OCI-LY7 (cell line): Measurements from ENCODE around the gene FGF3. TPM values are rescaled to one million over a fixed set of nuclear protein-coding genes. Genes with fewer than 3 reads are reported as not detected.

ENCODE experiments used
- BruUV-seq: library from RNA; stranded (reverse); fragments of 400-500 nt; replicated peaks from 2 replicates; lab custom pipeline; 2021; lab: Mats Ljungman, UMichigan
- CTCF ChIA-PET: fragments of 300-600 bp; sonication (Branson Sonifier 250); formaldehyde crosslinking; loops from one replicate; lab custom pipeline; 2022; ENCODE audit warnings: antibody characterized with exemption; ENCODE audit not compliant: unreplicated experiment; lab: Charles Lee
- POLR2A ChIA-PET: fragments of 300-600 bp; sonication (Branson Sonifier 250); formaldehyde crosslinking; loops from one replicate; lab custom pipeline; 2022; ENCODE audit warnings: antibody characterized with exemption; lab: Charles Lee
- DNase-seq: peaks from one replicate; pipeline ENCODE4 v3.0.0-alpha.2; 2015; ENCODE audit warnings: low spot score
- H2AFZ ChIP-seq: fragments of 200-600 bp; sonication (generic), shearing (Covaris generic); 2 replicates; pipeline ENCODE4 v1.6.1; 2014; ENCODE audit warnings: mild to moderate bottlenecking, antibody characterized with exemption, low read length, moderate library complexity
- H3K27ac ChIP-seq: fragments of 200-600 bp; sonication (generic); 2 replicates; pipeline ENCODE4 v1.5.1; 2014; ENCODE audit warnings: mixed run types, low read depth, mild to moderate bottlenecking, moderate library complexity, low read length, inconsistent platforms; ENCODE audit not compliant: poor library complexity, severe bottlenecking
- H3K36me3 ChIP-seq: fragments of 200-600 bp; sonication (generic); 2 replicates; pipeline ENCODE4 v1.6.1; 2014; ENCODE audit warnings: mild to moderate bottlenecking, antibody characterized with exemption, low read length, moderate library complexity, mixed read lengths; ENCODE audit not compliant: insufficient read depth
- H3K4me1 ChIP-seq: fragments of 200-600 bp; sonication (generic); 2 replicates; pipeline ENCODE4 v1.5.1; 2014; ENCODE audit warnings: mild to moderate bottlenecking, low read length; ENCODE audit not compliant: insufficient read depth, poor library complexity, severe bottlenecking
- H3K4me2 ChIP-seq: fragments of 200-600 bp; sonication (generic); 2 replicates; pipeline ENCODE4 v1.6.1; 2014; ENCODE audit warnings: mild to moderate bottlenecking, low read length
- H3K4me3 ChIP-seq: fragments of 200-600 bp; sonication (generic); 2 replicates; pipeline ENCODE4 v1.5.1; 2014; ENCODE audit warnings: mild to moderate bottlenecking, low read depth, low read length; ENCODE audit not compliant: poor library complexity, severe bottlenecking
- H3K79me2 ChIP-seq: fragments of 200-600 bp; sonication (generic); 2 replicates; pipeline ENCODE4 v1.6.1; 2016; ENCODE audit warnings: low read depth, mild to moderate bottlenecking, low read length, moderate library complexity, mixed read lengths; ENCODE audit not compliant: insufficient read depth
- H3K9me2 ChIP-seq: fragments of 200-600 bp; sonication (generic); 2 replicates; pipeline ENCODE4 v1.6.1; 2016; ENCODE audit warnings: mild to moderate bottlenecking, low read length, mixed read lengths; ENCODE audit not compliant: insufficient read depth
- H3K9me3 ChIP-seq: fragments of 200-600 bp; sonication (generic); 2 replicates; pipeline ENCODE4 v1.6.1; 2014; ENCODE audit warnings: mild to moderate bottlenecking, mixed run types, low read length, mixed read lengths
- H4K20me1 ChIP-seq: fragments of 200-600 bp; sonication (generic); 2 replicates; pipeline ENCODE4 v1.6.1; 2014; ENCODE audit warnings: mild to moderate bottlenecking, antibody characterized with exemption, low read length, moderate library complexity, mixed read lengths; ENCODE audit not compliant: insufficient read depth
- EZH2phosphoT487 ChIP-seq: fragments of 200-600 bp; sonication (generic); IDR thresholded peaks from 2 replicates; pipeline ENCODE4 v1.6.1; 2018; ENCODE audit warnings: low read depth, borderline replicate concordance, mild to moderate bottlenecking, mixed run types, antibody characterized with exemption, low read length, moderate library complexity, mixed read lengths
- intact Hi-C: fragments of 100-400 bp; cut with micrococcal nuclease; formaldehyde crosslinking; loops from one replicate; pipeline ENCODE4 v1.10.0; 2022; ENCODE audit not compliant: unreplicated experiment
- total RNA-seq, 2 experiments: library from RNA; depleted of rRNA in 1 of 2; stranded (reverse); fragments of >200 nt in 1 of 2; shearing (Covaris generic) in 1 of 2; gene quantifications; 2 replicates each; pipeline ENCODE4 v1.2.3, GENCODE V29; 2014 to 2022
- TF ChIP-seq, protein P1 (sequence below): fragments of 200-600 bp; sonication (generic); conservative IDR thresholded peaks from 2 replicates; pipeline ENCODE4 v1.5.1; 2014; ENCODE audit warnings: mild to moderate bottlenecking, antibody characterized with exemption, low read length, moderate library complexity, mixed read lengths

FGF3 gene
- total RNA-seq, 2 experiments from 2014 or later, result not detected

DNA sequence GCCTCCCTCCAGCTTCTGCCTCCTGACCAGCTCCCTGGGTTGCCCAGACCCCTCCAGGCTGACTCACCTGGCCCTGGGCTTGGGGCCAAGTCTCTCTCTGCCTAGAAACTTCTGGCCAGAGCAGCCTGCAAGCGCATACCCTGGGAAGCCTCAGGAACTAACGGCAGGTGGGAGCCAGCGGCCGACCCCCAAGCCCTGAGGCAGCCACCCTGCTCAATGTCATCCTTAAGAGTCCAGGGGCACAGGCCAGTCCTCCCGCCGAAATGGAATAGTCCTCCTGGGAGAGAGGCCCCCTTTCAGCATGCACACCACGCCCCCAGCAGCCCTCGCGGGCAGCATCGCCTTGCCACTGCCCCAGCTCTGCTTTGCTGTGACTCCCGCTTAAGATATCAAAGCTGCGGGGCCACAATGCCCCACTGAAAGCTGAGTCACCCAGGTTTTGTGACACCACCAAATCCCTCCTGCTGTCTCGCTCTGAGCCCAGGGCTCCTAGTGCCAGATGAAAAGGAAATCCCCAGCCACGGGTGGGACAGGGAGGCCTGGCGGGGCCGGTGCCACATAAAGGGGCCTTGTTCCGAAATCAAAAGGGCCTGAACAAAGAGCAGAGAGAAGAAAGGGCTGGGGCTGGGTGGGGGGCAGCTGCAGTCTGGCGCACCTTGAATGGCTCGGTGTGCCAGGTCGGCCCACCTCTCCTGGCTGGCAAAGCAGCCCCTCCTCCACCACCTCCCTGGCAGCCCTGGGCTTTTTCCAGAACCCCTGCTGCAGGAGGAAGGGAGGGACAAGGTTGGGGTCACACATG is 21.4 kb upstream of the FGF3 start:
- Histone ChIP-seq H4K20me1 (no peaks in the 10 kb centered on the region), H3K9me2 (no peaks in the 10 kb centered on the region), H3K36me3 (no peaks in the 10 kb centered on the region), H3K4me3 (no peak overlapping the region), H3K79me2 (no peaks in the 10 kb centered on the region), H3K27ac (no peak overlapping the region), H3K4me1 (no peaks in the 10 kb centered on the region), H3K4me2 (no peak overlapping the region), H2AFZ (no peak overlapping the region), H3K9me3 (no peaks in the 10 kb centered on the region; the same call in 1 of the 2 replicates)
- no peak for DNase-seq
- POLR2A ChIA-PET, result no interaction called here
- BruUV-seq, result no TSS peak
- CTCF ChIA-PET, result no interaction called here
- TF ChIP-seq EZH2phosphoT487, result no peak
- TF ChIP-seq, protein P1, sequence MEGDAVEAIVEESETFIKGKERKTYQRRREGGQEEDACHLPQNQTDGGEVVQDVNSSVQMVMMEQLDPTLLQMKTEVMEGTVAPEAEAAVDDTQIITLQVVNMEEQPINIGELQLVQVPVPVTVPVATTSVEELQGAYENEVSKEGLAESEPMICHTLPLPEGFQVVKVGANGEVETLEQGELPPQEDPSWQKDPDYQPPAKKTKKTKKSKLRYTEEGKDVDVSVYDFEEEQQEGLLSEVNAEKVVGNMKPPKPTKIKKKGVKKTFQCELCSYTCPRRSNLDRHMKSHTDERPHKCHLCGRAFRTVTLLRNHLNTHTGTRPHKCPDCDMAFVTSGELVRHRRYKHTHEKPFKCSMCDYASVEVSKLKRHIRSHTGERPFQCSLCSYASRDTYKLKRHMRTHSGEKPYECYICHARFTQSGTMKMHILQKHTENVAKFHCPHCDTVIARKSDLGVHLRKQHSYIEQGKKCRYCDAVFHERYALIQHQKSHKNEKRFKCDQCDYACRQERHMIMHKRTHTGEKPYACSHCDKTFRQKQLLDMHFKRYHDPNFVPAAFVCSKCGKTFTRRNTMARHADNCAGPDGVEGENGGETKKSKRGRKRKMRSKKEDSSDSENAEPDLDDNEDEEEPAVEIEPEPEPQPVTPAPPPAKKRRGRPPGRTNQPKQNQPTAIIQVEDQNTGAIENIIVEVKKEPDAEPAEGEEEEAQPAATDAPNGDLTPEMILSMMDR, result no peak
- intact Hi-C loops, result no loop called here

DNA sequence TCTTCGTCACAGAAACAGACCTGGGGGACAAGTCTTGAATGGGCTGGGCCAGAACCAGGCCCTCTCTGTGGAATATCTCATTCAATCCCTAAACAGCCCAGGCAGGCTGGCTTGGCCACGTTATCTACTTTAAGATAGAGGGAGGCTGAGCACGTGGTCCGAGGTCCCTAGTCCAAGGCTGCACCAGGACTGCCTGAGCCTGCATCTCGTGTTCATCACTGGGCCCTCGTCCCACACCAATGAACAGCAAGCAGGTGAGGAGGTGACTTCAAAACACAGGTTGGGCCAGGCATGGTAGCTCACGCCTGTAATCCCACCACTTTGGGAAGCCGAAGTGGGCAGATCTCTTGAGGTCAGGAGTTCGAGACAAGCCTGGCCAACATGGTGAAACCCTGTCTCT is 20.3 kb upstream of the FGF3 start:
- POLR2A ChIA-PET, result no interaction called here
- Histone ChIP-seq H3K79me2 (no peaks in the 10 kb centered on the region), H2AFZ (no peak overlapping the region), H3K4me2 (no peak overlapping the region), H3K4me3 (no peak overlapping the region), H3K9me3 (no peaks in the 10 kb centered on the region; the same call in 1 of the 2 replicates), H3K9me2 (no peaks in the 10 kb centered on the region), H3K36me3 (no peaks in the 10 kb centered on the region), H3K27ac (no peak overlapping the region), H4K20me1 (no peaks in the 10 kb centered on the region), H3K4me1 (no peaks in the 10 kb centered on the region)
- no TSS peak for BruUV-seq
- intact Hi-C loops, result no loop called here
- CTCF ChIA-PET, result no interaction called here
- TF ChIP-seq EZH2phosphoT487, result no peak
- TF ChIP-seq, protein P1, result no peak
- no peak for DNase-seq

DNA sequence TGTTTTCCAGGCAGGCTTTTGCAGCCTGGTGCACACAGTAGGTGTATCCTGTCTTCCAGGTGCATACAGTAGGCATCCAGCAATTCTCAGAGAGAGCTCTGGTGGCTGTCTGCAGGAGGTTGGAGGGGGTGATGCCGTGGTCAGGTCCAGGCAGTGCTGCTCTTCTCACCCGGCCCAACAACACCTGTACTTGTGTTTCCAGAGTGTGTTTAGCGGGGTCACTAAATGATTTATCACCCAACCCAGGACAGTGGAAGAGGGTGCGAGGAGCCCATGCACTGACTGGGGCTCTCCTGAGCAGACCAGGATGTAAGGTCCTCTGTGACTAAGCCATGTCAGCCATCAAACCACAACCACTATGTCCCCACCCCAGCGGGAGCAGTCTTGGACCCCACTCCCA is 18.6 kb upstream of the FGF3 start:
- intact Hi-C loops, result no loop called here
- Histone ChIP-seq H3K36me3 (no peaks in the 10 kb centered on the region), H2AFZ (no peak overlapping the region), H4K20me1 (no peaks in the 10 kb centered on the region), H3K27ac (no peak overlapping the region), H3K4me2 (no peak overlapping the region), H3K9me3 (no peaks in the 10 kb centered on the region; the same call in 1 of the 2 replicates), H3K9me2 (no peaks in the 10 kb centered on the region), H3K4me3 (no peak overlapping the region), H3K79me2 (no peaks in the 10 kb centered on the region), H3K4me1 (no peaks in the 10 kb centered on the region)
- ChIA-PET POLR2A (no interaction called here), CTCF (no interaction called here)
- BruUV-seq, result no TSS peak
- TF ChIP-seq, protein P1, result no peak
- no peak for TF ChIP-seq EZH2phosphoT487
- no peak for DNase-seq
